HEK293 (cell line): ENCODE measurements around the gene CCDC180.

Source experiments
- CTCF ChIA-PET: fragments of 350-600 bp; formaldehyde crosslinking; extraction: SDS; loops from one replicate; lab custom pipeline; 2021; ENCODE audit warnings: antibody characterized with exemption; lab: Yijun Ruan, JAX
- POLR2A ChIA-PET: fragments of 300-600 bp; formaldehyde crosslinking; extraction: SDS; loops from one replicate; lab custom pipeline; 2020; ENCODE audit warnings: antibody characterized with exemption, inconsistent platforms; lab: Yijun Ruan, JAX
- H3K27ac ChIP-seq: fragments of 200-500 bp; sonication (Bioruptor generic); 2 replicates; pipeline ENCODE4 v1.5.1; 2014; ENCODE audit warnings: low read depth, low read length, control low read depth, inconsistent platforms; ENCODE audit errors: extremely low read depth
- H3K36me3 ChIP-seq, 2 experiments: fragments of 200-500 bp in 1 of 2; sonication (Bioruptor generic) in 1 of 2; 1 replicate in 1 of 2; 2 replicates in 1 of 2; pipeline ENCODE4 v1.5.1; 2014 to 2017; ENCODE audit warnings: inconsistent platforms in 2 of 2, low read length in 2 of 2; ENCODE audit not compliant: control insufficient read depth in 2 of 2, insufficient read depth in 1 of 2
- H3K4me1 ChIP-seq: fragments of 200-500 bp; sonication (Bioruptor generic); 2 replicates; pipeline ENCODE4 v1.5.1; 2014; ENCODE audit warnings: mild to moderate bottlenecking, low read length, inconsistent platforms; ENCODE audit not compliant: control insufficient read depth, insufficient read depth
- H3K4me3 ChIP-seq: 2 replicates; pipeline ENCODE4 v1.5.1; 2011; ENCODE audit warnings: low read depth, mild to moderate bottlenecking, control low read depth, low read length, moderate library complexity
- H3K9me3 ChIP-seq: fragments of 200-500 bp; sonication (Bioruptor generic); 2 replicates; pipeline ENCODE4 v1.5.1; 2014; ENCODE audit warnings: low read depth, low read length, inconsistent platforms; ENCODE audit not compliant: control insufficient read depth, insufficient read depth
- BCL11B ChIP-seq: fragments of 450-650 bp; formaldehyde crosslinking; IDR thresholded peaks from 2 replicates; pipeline ENCODE4 v1.5.1; 2016; ENCODE audit warnings: low read depth, missing biosample characterization, missing genetic modification characterization
- FEZF1 ChIP-seq: fragments of 450-650 bp; formaldehyde crosslinking; IDR thresholded peaks from 2 replicates; pipeline ENCODE4 v1.5.1; 2016; ENCODE audit warnings: missing biosample characterization, missing genetic modification characterization
- GLI4 ChIP-seq: fragments of 450-650 bp; formaldehyde crosslinking; IDR thresholded peaks from 2 replicates; pipeline ENCODE4 v1.5.1; 2016; ENCODE audit warnings: missing biosample characterization, missing genetic modification characterization
- HOXA7 ChIP-seq: sonication (generic); formaldehyde crosslinking; IDR thresholded peaks from 2 replicates; pipeline ENCODE4 v1.8.1; 2022; ENCODE audit warnings: missing genetic modification reagents, borderline replicate concordance
- SP3 ChIP-seq: fragments of 450-650 bp; formaldehyde crosslinking; IDR thresholded peaks from 2 replicates; pipeline ENCODE4 v1.5.1; 2016; ENCODE audit warnings: missing biosample characterization, missing genetic modification characterization
- ZBTB49 ChIP-seq: fragments of 450-650 bp; formaldehyde crosslinking; IDR thresholded peaks from 2 replicates; pipeline ENCODE4 v1.5.1; 2016; ENCODE audit warnings: missing biosample characterization, missing genetic modification characterization, low read depth
- ZBTB7A ChIP-seq: fragments of 450-650 bp; formaldehyde crosslinking; IDR thresholded peaks from 2 replicates; pipeline ENCODE4 v1.5.1; 2016; ENCODE audit warnings: low read depth, missing biosample characterization, missing genetic modification characterization
- ZNF132 ChIP-seq: fragments of 450-650 bp; formaldehyde crosslinking; IDR thresholded peaks from 2 replicates; pipeline ENCODE4 v1.5.1; 2017; ENCODE audit warnings: missing biosample characterization, missing genetic modification characterization, borderline replicate concordance
- ZNF157 ChIP-seq: fragments of 450-650 bp; formaldehyde crosslinking; IDR thresholded peaks from 2 replicates; pipeline ENCODE4 v1.5.1; 2016; ENCODE audit warnings: missing biosample characterization, missing genetic modification characterization
- ZNF2 ChIP-seq: fragments of 450-650 bp; formaldehyde crosslinking; IDR thresholded peaks from 2 replicates; pipeline ENCODE4 v1.5.1; 2016; ENCODE audit warnings: missing biosample characterization, missing genetic modification characterization
- ZNF24 ChIP-seq: fragments of 450-650 bp; formaldehyde crosslinking; IDR thresholded peaks from 2 replicates; pipeline ENCODE4 v1.5.1; 2016; ENCODE audit warnings: missing biosample characterization, missing genetic modification characterization
- ZNF391 ChIP-seq: fragments of 450-650 bp; formaldehyde crosslinking; IDR thresholded peaks from 2 replicates; pipeline ENCODE4 v1.5.1; 2016; ENCODE audit warnings: low read depth, missing biosample characterization, missing genetic modification characterization, borderline replicate concordance
- ZNF423 ChIP-seq: fragments of 450-650 bp; formaldehyde crosslinking; IDR thresholded peaks from 2 replicates; pipeline ENCODE4 v1.5.1; 2016; ENCODE audit warnings: missing biosample characterization, missing genetic modification characterization
- ZNF549 ChIP-seq: fragments of 450-650 bp; IDR thresholded peaks from 2 replicates; pipeline ENCODE4 v1.5.1; 2018; ENCODE audit warnings: missing biosample characterization, missing genetic modification characterization, mild to moderate bottlenecking, inconsistent platforms, moderate library complexity
- ZNF623 ChIP-seq: fragments of 450-650 bp; formaldehyde crosslinking; IDR thresholded peaks from 2 replicates; pipeline ENCODE4 v1.5.1; 2016; ENCODE audit warnings: missing biosample characterization, missing genetic modification characterization
- ZNF660 ChIP-seq: fragments of 450-650 bp; IDR thresholded peaks from 2 replicates; pipeline ENCODE4 v1.5.1; 2018; ENCODE audit warnings: missing biosample characterization, mild to moderate bottlenecking, missing genetic modification characterization
- TF ChIP-seq, protein P1 (sequence below): fragments of 450-650 bp; formaldehyde crosslinking; IDR thresholded peaks from 2 replicates; pipeline ENCODE4 v1.5.1; 2016; ENCODE audit warnings: missing biosample characterization, missing genetic modification characterization
- TF ChIP-seq, protein P2 (sequence below): fragments of 450-650 bp; formaldehyde crosslinking; IDR thresholded peaks from 2 replicates; pipeline ENCODE4 v1.5.1; 2016; ENCODE audit warnings: missing biosample characterization, missing genetic modification characterization, borderline replicate concordance

Gene CCDC180

DNA sequence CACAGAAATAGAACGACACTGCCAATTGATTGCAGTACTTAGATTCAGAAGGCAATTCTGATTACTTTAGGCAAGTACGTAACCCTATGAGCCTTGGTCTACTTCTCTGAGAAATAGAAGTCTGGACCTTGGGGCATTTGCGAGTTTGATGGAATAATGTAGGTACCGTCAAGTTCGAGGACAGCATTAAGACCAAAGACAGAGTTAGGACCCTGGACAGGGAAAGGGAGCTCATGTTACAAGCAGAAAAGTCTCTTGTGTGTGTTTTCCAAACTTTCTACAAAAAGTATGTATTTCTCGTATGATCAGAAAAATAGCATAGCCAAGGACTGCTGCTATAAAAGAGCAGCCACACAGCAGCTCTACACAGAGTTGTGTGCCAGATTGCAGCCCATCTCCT is 20.1 kb downstream of the CCDC180 start:
- TF ChIP-seq ZNF660: no peak
- TF ChIP-seq ZNF623 (tag by site-specific recombination): no peak
- TF ChIP-seq, protein P1, sequence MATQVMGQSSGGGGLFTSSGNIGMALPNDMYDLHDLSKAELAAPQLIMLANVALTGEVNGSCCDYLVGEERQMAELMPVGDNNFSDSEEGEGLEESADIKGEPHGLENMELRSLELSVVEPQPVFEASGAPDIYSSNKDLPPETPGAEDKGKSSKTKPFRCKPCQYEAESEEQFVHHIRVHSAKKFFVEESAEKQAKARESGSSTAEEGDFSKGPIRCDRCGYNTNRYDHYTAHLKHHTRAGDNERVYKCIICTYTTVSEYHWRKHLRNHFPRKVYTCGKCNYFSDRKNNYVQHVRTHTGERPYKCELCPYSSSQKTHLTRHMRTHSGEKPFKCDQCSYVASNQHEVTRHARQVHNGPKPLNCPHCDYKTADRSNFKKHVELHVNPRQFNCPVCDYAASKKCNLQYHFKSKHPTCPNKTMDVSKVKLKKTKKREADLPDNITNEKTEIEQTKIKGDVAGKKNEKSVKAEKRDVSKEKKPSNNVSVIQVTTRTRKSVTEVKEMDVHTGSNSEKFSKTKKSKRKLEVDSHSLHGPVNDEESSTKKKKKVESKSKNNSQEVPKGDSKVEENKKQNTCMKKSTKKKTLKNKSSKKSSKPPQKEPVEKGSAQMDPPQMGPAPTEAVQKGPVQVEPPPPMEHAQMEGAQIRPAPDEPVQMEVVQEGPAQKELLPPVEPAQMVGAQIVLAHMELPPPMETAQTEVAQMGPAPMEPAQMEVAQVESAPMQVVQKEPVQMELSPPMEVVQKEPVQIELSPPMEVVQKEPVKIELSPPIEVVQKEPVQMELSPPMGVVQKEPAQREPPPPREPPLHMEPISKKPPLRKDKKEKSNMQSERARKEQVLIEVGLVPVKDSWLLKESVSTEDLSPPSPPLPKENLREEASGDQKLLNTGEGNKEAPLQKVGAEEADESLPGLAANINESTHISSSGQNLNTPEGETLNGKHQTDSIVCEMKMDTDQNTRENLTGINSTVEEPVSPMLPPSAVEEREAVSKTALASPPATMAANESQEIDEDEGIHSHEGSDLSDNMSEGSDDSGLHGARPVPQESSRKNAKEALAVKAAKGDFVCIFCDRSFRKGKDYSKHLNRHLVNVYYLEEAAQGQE: peak; percentile 71
- no peak for TF ChIP-seq SP3 (tag by site-specific recombination)
- TF ChIP-seq ZNF391 (tag by site-specific recombination): no peak
- Histone ChIP-seq H3K4me3 (no peak overlapping the region), H3K36me3 (peaks cover 0 to 6% of the 10 kb centered on the region in 2 experiments; a peak in 1 of 3 replicates), H3K27ac (no peak overlapping the region), H3K4me1 (no peaks in the 10 kb centered on the region), H3K9me3 (no peaks in the 10 kb centered on the region)
- ChIA-PET POLR2A (no interaction called here), CTCF (no interaction called here)

DNA sequence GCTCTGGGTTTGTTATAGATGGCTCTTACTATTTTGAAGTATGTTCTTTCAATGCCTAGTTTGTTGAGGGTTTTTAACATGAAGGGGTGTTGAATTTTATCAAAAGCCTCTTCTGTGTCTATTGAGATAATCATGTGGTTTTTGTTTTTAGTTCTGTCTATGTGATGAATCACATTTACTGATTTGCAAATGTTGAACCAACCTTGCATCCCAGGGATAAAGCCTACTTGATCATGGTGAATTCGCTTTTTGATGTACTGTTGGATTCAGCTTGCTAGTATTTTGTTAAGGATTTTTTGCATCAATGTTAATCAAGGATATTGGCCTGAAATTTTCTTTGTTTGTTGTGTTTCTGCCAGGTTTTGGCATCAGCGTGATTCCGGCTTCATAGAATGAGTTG is 25.5 kb downstream of the CCDC180 start:
- TF ChIP-seq ZNF2 (no peak), FEZF1 (tag by site-specific recombination) (no peak), ZNF423 (tag by site-specific recombination) (no peak), ZBTB49 (tag by site-specific recombination) (no peak), ZNF132 (tag by site-specific recombination) (no peak), ZNF157 (tag by site-specific recombination) (no peak), HOXA7 (CRISPR knock-in tag) (no peak), ZNF549 (tag by site-specific recombination) (no peak), GLI4 (tag by site-specific recombination) (no peak), ZBTB7A (tag by site-specific recombination) (no peak), ZNF24 (no peak), BCL11B (tag by site-specific recombination) (no peak)
- TF ChIP-seq, protein P2, sequence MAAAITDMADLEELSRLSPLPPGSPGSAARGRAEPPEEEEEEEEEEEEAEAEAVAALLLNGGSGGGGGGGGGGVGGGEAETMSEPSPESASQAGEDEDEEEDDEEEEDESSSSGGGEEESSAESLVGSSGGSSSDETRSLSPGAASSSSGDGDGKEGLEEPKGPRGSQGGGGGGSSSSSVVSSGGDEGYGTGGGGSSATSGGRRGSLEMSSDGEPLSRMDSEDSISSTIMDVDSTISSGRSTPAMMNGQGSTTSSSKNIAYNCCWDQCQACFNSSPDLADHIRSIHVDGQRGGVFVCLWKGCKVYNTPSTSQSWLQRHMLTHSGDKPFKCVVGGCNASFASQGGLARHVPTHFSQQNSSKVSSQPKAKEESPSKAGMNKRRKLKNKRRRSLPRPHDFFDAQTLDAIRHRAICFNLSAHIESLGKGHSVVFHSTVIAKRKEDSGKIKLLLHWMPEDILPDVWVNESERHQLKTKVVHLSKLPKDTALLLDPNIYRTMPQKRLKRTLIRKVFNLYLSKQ: no peak
- CTCF ChIA-PET: no interaction called here
- POLR2A ChIA-PET: no interaction called here

More for the DNA sequence above, 25.5 kb downstream of the CCDC180 start:
- Histone ChIP-seq H3K27ac (no peak overlapping the region), H3K4me1 (no peaks in the 10 kb centered on the region), H3K9me3 (no peaks in the 10 kb centered on the region), H3K4me3 (no peak overlapping the region), H3K36me3 (peaks cover 0 to under 1% of the 10 kb centered on the region in 2 experiments; a peak in 1 of 3 replicates)
